Measurements from ENCODE around the gene CA6. TPM values are rescaled to one million over a fixed set of nuclear protein-coding genes. Genes with fewer than 3 reads are reported as not detected.

CA6 gene
- total RNA-seq, 1 donor: not detected

GRCh38 chr1:9014475-9015375, 69.1 kb downstream of the CA6 start:
- Histone ChIP-seq H3K36me3 (ENCODE audit: insufficient read depth, low read length) (no peaks in the 10 kb centered on the region), H4K20me1 (ENCODE audit: insufficient read depth, low read length) (no peaks in the 10 kb centered on the region), H3K9me3 (ENCODE audit: low read depth, low read length) (no peaks in the 10 kb centered on the region), H3K4me1 (ENCODE audit: insufficient read depth, low read length) (no peaks in the 10 kb centered on the region), H3K4me2 (ENCODE audit: insufficient read depth, low read length) (no peak overlapping the region), H3K4me3 (ENCODE audit: insufficient read depth, low read length) (no peak overlapping the region), H3K27ac (ENCODE audit: low read depth, low read length) (no peak overlapping the region), H3K27me3 (ENCODE audit: insufficient read depth, low read length) (no peaks in the 10 kb centered on the region), H2AFZ (ENCODE audit: low read length) (no peak overlapping the region), H3K79me2 (ENCODE audit: insufficient read depth, low read length) (no peaks in the 10 kb centered on the region)
- TF ChIP-seq CTCF (IDR thresholded peaks at IDR 0.05; ENCODE audit: extremely low read depth, low read depth, low read length): no peak
- peak; percentile 61 for DNase-seq (ENCODE audit: insufficient read length, low spot score, missing footprints)

- H3K4me2 ChIP-seq (ENCODE audit: insufficient read depth, low read length): no peak overlapping the region
- no peaks in the 10 kb centered on the region for H3K9me3 ChIP-seq (ENCODE audit: low read depth, low read length)
- H3K4me1 ChIP-seq (ENCODE audit: insufficient read depth, low read length): no peaks in the 10 kb centered on the region
- no peaks in the 10 kb centered on the region for H3K36me3 ChIP-seq (ENCODE audit: insufficient read depth, low read length)
- H4K20me1 ChIP-seq (ENCODE audit: insufficient read depth, low read length): no peaks in the 10 kb centered on the region
- H3K27me3 ChIP-seq (ENCODE audit: insufficient read depth, low read length): peaks cover 3% of the 10 kb centered on the region
- H3K27ac ChIP-seq (ENCODE audit: low read depth, low read length): no peak overlapping the region
- no peak overlapping the region for H2AFZ ChIP-seq (ENCODE audit: low read length)
- H3K4me3 ChIP-seq (ENCODE audit: insufficient read depth, low read length): no peak overlapping the region
- H3K79me2 ChIP-seq (ENCODE audit: insufficient read depth, low read length): no peaks in the 10 kb centered on the region
- DNase-seq (ENCODE audit: insufficient read length, low spot score, missing footprints): no peak
- no peak for TF ChIP-seq CTCF (IDR thresholded peaks at IDR 0.05; ENCODE audit: extremely low read depth, low read depth, low read length)
Observed at GRCh38 chr1:9016455-9016854, 70.8 kb downstream of the CA6 start.

GRCh38 chr1:9018333-9018732, 72.7 kb downstream of the CA6 start:
- no peak overlapping the region for H3K27ac ChIP-seq (ENCODE audit: low read depth, low read length)
- no peak overlapping the region for H3K4me2 ChIP-seq (ENCODE audit: insufficient read depth, low read length)
- H4K20me1 ChIP-seq (ENCODE audit: insufficient read depth, low read length): no peaks in the 10 kb centered on the region
- H2AFZ ChIP-seq (ENCODE audit: low read length): peak overlapping the region; percentile 59
- TF ChIP-seq CTCF (IDR thresholded peaks at IDR 0.05; ENCODE audit: extremely low read depth, low read depth, low read length): no peak
- H3K27me3 ChIP-seq (ENCODE audit: insufficient read depth, low read length): peaks cover 3% of the 10 kb centered on the region
- peak; percentile 68 for DNase-seq (ENCODE audit: insufficient read length, low spot score, missing footprints)
- no peaks in the 10 kb centered on the region for H3K36me3 ChIP-seq (ENCODE audit: insufficient read depth, low read length)
- no peaks in the 10 kb centered on the region for H3K79me2 ChIP-seq (ENCODE audit: insufficient read depth, low read length)
- no peaks in the 10 kb centered on the region for H3K9me3 ChIP-seq (ENCODE audit: low read depth, low read length)
- no peaks in the 10 kb centered on the region for H3K4me1 ChIP-seq (ENCODE audit: insufficient read depth, low read length)
- no peak overlapping the region for H3K4me3 ChIP-seq (ENCODE audit: insufficient read depth, low read length)

- H3K4me3 ChIP-seq (ENCODE audit: insufficient read depth, low read length): no peak overlapping the region
- H3K79me2 ChIP-seq (ENCODE audit: insufficient read depth, low read length): no peaks in the 10 kb centered on the region
- H3K9me3 ChIP-seq (ENCODE audit: low read depth, low read length): no peaks in the 10 kb centered on the region
- no peak overlapping the region for H3K4me2 ChIP-seq (ENCODE audit: insufficient read depth, low read length)
- H3K4me1 ChIP-seq (ENCODE audit: insufficient read depth, low read length): no peaks in the 10 kb centered on the region
- H4K20me1 ChIP-seq (ENCODE audit: insufficient read depth, low read length): no peaks in the 10 kb centered on the region
- no peak for TF ChIP-seq CTCF (IDR thresholded peaks at IDR 0.05; ENCODE audit: extremely low read depth, low read depth, low read length)
- H3K27ac ChIP-seq (ENCODE audit: low read depth, low read length): no peak overlapping the region
- H2AFZ ChIP-seq (ENCODE audit: low read length): no peak overlapping the region
- DNase-seq (ENCODE audit: insufficient read length, low spot score, missing footprints): no peak
- H3K36me3 ChIP-seq (ENCODE audit: insufficient read depth, low read length): no peaks in the 10 kb centered on the region
- H3K27me3 ChIP-seq (ENCODE audit: insufficient read depth, low read length): peaks cover 3% of the 10 kb centered on the region
Observed at GRCh38 chr1:9019896-9020295, 74.2 kb downstream of the CA6 start.

All from osteoblast (primary cell).